Heart left ventricle (tissue), 16 donors: ENCODE results near the gene CTSO. TPM values are rescaled to one million over a fixed set of nuclear protein-coding genes. Genes with fewer than 3 reads are reported as not detected.

Experiments used
- ATAC-seq, 4 donors: fragments of 200-7000 bp; cut with Tn5 transposase; one replicate each; pipeline ENCODE4 v1.9.1; 2020 to 2022; ENCODE audit warnings: moderate library complexity in 4 of 4, mild to moderate bottlenecking in 3 of 4, moderate number of reproducible peaks in 1 of 4
- DNase-seq, 5 donors: peaks; one replicate each; pipeline ENCODE4 v3.0.0-alpha.2; 2020
- H3K27ac ChIP-seq, 12 donors: fragments of 200-600 bp; sonication (generic) in 4 of 12; one replicate each; pipeline versions ENCODE4 v1.5.0 to v1.8.0; 2016 to 2022; ENCODE audit warnings: mild to moderate bottlenecking in 2 of 12
- H3K27me3 ChIP-seq, 9 donors: fragments of 200-600 bp; sonication (generic) in 2 of 9; one replicate each; pipeline versions ENCODE4 v1.5.1 to v1.8.0; 2016 to 2022; ENCODE audit warnings: mild to moderate bottlenecking in 3 of 9
- H3K36me3 ChIP-seq, 9 donors: fragments of 200-600 bp; sonication (generic) in 2 of 9; one replicate each; pipeline versions ENCODE4 v1.5.0 to v1.8.0; 2018 to 2022; ENCODE audit warnings: mild to moderate bottlenecking in 2 of 9
- H3K4me1 ChIP-seq, 12 donors: fragments of 200-600 bp; sonication (generic) in 4 of 12; one replicate each; pipeline versions ENCODE4 v1.5.0 to v1.8.0; 2016 to 2022; ENCODE audit warnings: mild to moderate bottlenecking in 3 of 12
- H3K4me3 ChIP-seq, 12 donors: fragments of 200-600 bp; sonication (generic) in 4 of 12; one replicate each; pipeline versions ENCODE4 v1.5.0 to v1.8.0; 2017 to 2022; ENCODE audit warnings: mild to moderate bottlenecking in 9 of 12, moderate library complexity in 4 of 12
- H3K9me3 ChIP-seq, 12 donors: fragments of 200-600 bp; sonication (generic) in 4 of 12; one replicate each; pipeline versions ENCODE4 v1.5.0 to v1.8.0; 2016 to 2022; ENCODE audit warnings: mild to moderate bottlenecking in 1 of 12
- CTCF ChIP-seq, 12 donors: fragments of 200-600 bp; sonication (generic) in 4 of 12; IDR thresholded peaks; one replicate each; pipeline versions ENCODE4 v1.5.0 to v1.8.0; 2018 to 2022; ENCODE audit warnings: antibody characterized with exemption in 12 of 12, mild to moderate bottlenecking in 5 of 12
- POLR2A ChIP-seq, 2 donors: fragments of 450-650 bp; IDR thresholded peaks; one replicate each; pipeline ENCODE4 v1.6.1; 2017; ENCODE audit warnings: antibody characterized with exemption in 2 of 2, mild to moderate bottlenecking in 2 of 2, moderate library complexity in 2 of 2
- WGBS, 4 donors: extraction: QIAGEN DNeasy Blood & Tissue Kit in 2 of 4; methylation state at CpG; one replicate each; pipeline versions ENCODE4 v1.1.5 to v1.1.7; 2013 to 2018; 5-methylcytosine and 5-hydroxymethylcytosine counted together
- intact Hi-C, 10 donors: fragments of 100-400 bp; cut with DNase I; formaldehyde crosslinking; loops; one replicate each; pipeline versions ENCODE4 v1.11.1 to v1.14.2; 2022
- polyA plus RNA-seq, 2 donors: library from polyadenylated mRNA; stranded (reverse); fragments of 200-250 nt; gene quantifications; one replicate each; pipeline ENCODE4 v1.2.3, GENCODE V29; 2013
- total RNA-seq, 9 donors: library from RNA; depleted of rRNA in 2 of 9; stranded (reverse); fragments of >200 nt in 2 of 9; fragmentation: NEBNext Ultra II Directional in 3 of 9; extraction: Animal tissue kit (Norgen Biotek cat#: 25700) in 3 of 9; gene quantifications; one replicate each; pipeline versions ENCODE4 v1.1.0 to v1.2.4, GENCODE V29; 2016 to 2023
- donor health status: ischemic (EF 13 %, LVEDD 7.1; RV severe dilation, severe dysfunction).
- donor health status: healthy with polysubstance abuse.
- donor health status: DM: no; HTN: yes; CAD: no.
- donor health status: DM: no; HTN: no; CAD: no.
- donor health status: ischemic (EF 25% LVEDD 6.9; RV normal size, moderate dysfunction).
- donor health status: ischemic (EF 25% LVEDD 5.7; RV mildly dilated, moderate dysfunction).
- donor health status: healthy.
- donor health status: DM: yes; HTN: yes; CAD: no.
- donor health status: ischemic (EF 35%, LVEDD 5.7; RV mildly dilated, moderate dysfunction).
- donor health status: nonischemic (EF 11% LVEDD 7.7; RV severe dilation, severe dysfunction).
- donor health status: DM: yes; HTN: yes; CAD: no.
- donor health status: PGD.
- donor health status: ischemic (EF 29% LVEDD 5.4; RV normal size, mild dysfunction).
- donor health status: nonischemic (EF 23%, LVEDD 6.1; RV moderate dilation, normal function).

CTSO gene
- total and polyA plus RNA-seq, 11 donors: 2.6 to 26.0 (median 7.0) TPM

GRCh38 chr4:155950461-155950860 lies 3.2 kb downstream of the CTSO start:
- Histone ChIP-seq H3K9me3 (no peaks in the 10 kb centered on the region), H3K27me3 (no peaks in the 10 kb centered on the region), H3K4me1 (peaks cover 0 to 17% (median 2%) of the 10 kb centered on the region in 12 donors), H3K27ac (no peak overlapping the region), H3K4me3 (no peak overlapping the region), H3K36me3 (no peaks in the 10 kb centered on the region)
- no peak for ATAC-seq
- no peak for DNase-seq
- WGBS, 4 donors: 79 to 84% (median 83%) methylated on average over 6 of the region's 6 CpGs
- intact Hi-C loops: loop anchor here in 9 of 10 donors (5.0 to 10.0 kb wide), 4 partner anchors 138 to 548 kb away; no protein-coding TSS in a partner anchor
- no peak for TF ChIP-seq CTCF (IDR thresholded peaks at IDR 0.05)
- no peak for TF ChIP-seq POLR2A (IDR thresholded peaks at IDR 0.05)

- Histone ChIP-seq H3K4me3 (no peak overlapping the region), H3K27me3 (no peaks in the 10 kb centered on the region), H3K27ac (no peak overlapping the region), H3K36me3 (no peaks in the 10 kb centered on the region), H3K9me3 (no peaks in the 10 kb centered on the region), H3K4me1 (peaks cover 0 to 11% (median 0%) of the 10 kb centered on the region in 12 donors)
- WGBS, 4 donors: 69 to 87% (median 74%) methylated on average over 1 of the region's 1 CpG
- ATAC-seq: no peak
- no peak for DNase-seq
- intact Hi-C loops: loop anchor here in 1 of 10 donors (10.0 kb wide), 1 partner anchor 544 kb away; no protein-coding TSS in a partner anchor
- TF ChIP-seq CTCF (IDR thresholded peaks at IDR 0.05) (no peak), POLR2A (IDR thresholded peaks at IDR 0.05) (no peak)
These were observed 5.1 kb downstream of the CTSO start for GRCh38 chr4:155948541-155948940.

- H3K36me3 ChIP-seq: peaks cover 0 to 9% (median 7%) of the 10 kb centered on the region in 9 donors
- DNase-seq (no peak), ATAC-seq (peak in 3 of 4 donors; percentile 50 to 54 (median 51))
- intact Hi-C loops: loop anchor here in 1 of 10 donors (10.0 kb wide), 1 partner anchor 542 kb away; no protein-coding TSS in a partner anchor
- TF ChIP-seq POLR2A (IDR thresholded peaks at IDR 0.05) (no peak), CTCF (IDR thresholded peaks at IDR 0.05) (no peak)
- H3K27ac ChIP-seq: no peak overlapping the region
- peaks cover 0 to under 1% (median 0%) of the 10 kb centered on the region in 12 donors for H3K4me1 ChIP-seq
- H3K9me3 ChIP-seq: no peaks in the 10 kb centered on the region
- H3K4me3 ChIP-seq: no peak overlapping the region
- no peaks in the 10 kb centered on the region for H3K27me3 ChIP-seq
- 40 to 51% (median 45%) methylated on average over 4 of the region's 4 CpGs for WGBS, 4 donors
These were observed 7.2 kb downstream of the CTSO start for GRCh38 chr4:155946486-155946885.

- H3K27me3 ChIP-seq: no peaks in the 10 kb centered on the region
- intact Hi-C loops: loop anchor here in 1 of 10 donors (10.0 kb wide), 1 partner anchor 540 kb away; no protein-coding TSS in a partner anchor
- ATAC-seq (no peak), DNase-seq (no peak)
- no peaks in the 10 kb centered on the region for H3K4me1 ChIP-seq
- no peak overlapping the region for H3K27ac ChIP-seq
- peaks cover 0 to 29% (median 18%) of the 10 kb centered on the region in 9 donors for H3K36me3 ChIP-seq
- H3K4me3 ChIP-seq: no peak overlapping the region
- WGBS, 4 donors: 84 to 100% (median 92%) methylated on average over 1 of the region's 1 CpG
- TF ChIP-seq CTCF (IDR thresholded peaks at IDR 0.05) (no peak), POLR2A (IDR thresholded peaks at IDR 0.05) (no peak)
- H3K9me3 ChIP-seq: no peaks in the 10 kb centered on the region
These were observed 9.2 kb downstream of the CTSO start for GRCh38 chr4:155944516-155944915.
